GM18498 (cell line): ENCODE measurements around the gene NLRP14.

Source experiments
- ATAC-seq: cut with Tn5 transposase; IDR thresholded peaks from one replicate; pipeline ENCODE4 v1.9.1; 2021; ENCODE audit warnings: mild to moderate bottlenecking, moderate library complexity; ENCODE audit not compliant: unreplicated experiment

The NLRP14 gene

GRCh38 chr11:7020183-7020917 is at the start of gene NLRP14, which contains the start of gene ZNF214:
Gene NLRP14, plus strand, starts transcription at chr11:7020479. Its CDS starts 18,108 bp downstream, at chr11:7038587.
Gene ZNF214, minus strand, starts transcription at chr11:7020346. Its CDS starts 17,511 bp downstream, at chr11:7002835.
- peak; percentile 62 for ATAC-seq

- no peak for ATAC-seq
Measured at GRCh38 chr11:6979365-6979764, 40.9 kb upstream of the NLRP14 start.

- no peak for ATAC-seq
Measured at GRCh38 chr11:6986487-6986886, 33.8 kb upstream of the NLRP14 start.

- ATAC-seq = no peak
Measured at GRCh38 chr11:6988506-6988905, 31.8 kb upstream of the NLRP14 start.

GRCh38 chr11:6991227-6991626 is 29.1 kb upstream of the NLRP14 start:
- no peak for ATAC-seq

- no peak for ATAC-seq
Measured at GRCh38 chr11:6992026-6992425, 28.3 kb upstream of the NLRP14 start.

- no peak for ATAC-seq
Measured at GRCh38 chr11:6992457-6993417, 27.5 kb upstream of the NLRP14 start.

- no peak for ATAC-seq
Measured at GRCh38 chr11:6995703-6996102, 24.6 kb upstream of the NLRP14 start.

GRCh38 chr11:7004482-7004881 is 15.8 kb upstream of the NLRP14 start:
- ATAC-seq = no peak

GRCh38 chr11:7014118-7014517 is 6.2 kb upstream of the NLRP14 start:
- no peak for ATAC-seq

GRCh38 chr11:7016011-7016410 is 4.3 kb upstream of the NLRP14 start:
- ATAC-seq = no peak

- ATAC-seq = peak; percentile 35
Measured at GRCh38 chr11:7019500-7020182, 638 bp upstream of the NLRP14 start.

- ATAC-seq = no peak
Measured at GRCh38 chr11:7021318-7021717, 1.0 kb downstream of the NLRP14 start.

- no peak for ATAC-seq
Measured at GRCh38 chr11:7028141-7028540, 7.9 kb downstream of the NLRP14 start.

- no peak for ATAC-seq
Measured at GRCh38 chr11:7030836-7031235, 10.6 kb downstream of the NLRP14 start.

GRCh38 chr11:7031471-7031871 is 11.2 kb downstream of the NLRP14 start:
- no peak for ATAC-seq

GRCh38 chr11:7032692-7033091 is 12.4 kb downstream of the NLRP14 start:
- no peak for ATAC-seq

GRCh38 chr11:7034019-7034418 is 13.7 kb downstream of the NLRP14 start:
- no peak for ATAC-seq

GRCh38 chr11:7046474-7047175 is 26.3 kb downstream of the NLRP14 start:
- no peak for ATAC-seq

- no peak for ATAC-seq
Measured at GRCh38 chr11:7050191-7050590, 29.9 kb downstream of the NLRP14 start.
